Measurements from ENCODE around the gene NEO1. TPM values are rescaled to one million over a fixed set of nuclear protein-coding genes. Genes with fewer than 3 reads are reported as not detected.
A peak's percentile ranks its signal among the peaks of the same experiment; 100 is the strongest.
"Not testable (repeated sequence)": the region's sequence is repeated elsewhere in the genome, so short reads cannot be mapped to it uniquely, and the experiment has no call there.

Gene NEO1
- total RNA-seq, 1 donor from 2014 or later, result 2.2 TPM

DNA sequence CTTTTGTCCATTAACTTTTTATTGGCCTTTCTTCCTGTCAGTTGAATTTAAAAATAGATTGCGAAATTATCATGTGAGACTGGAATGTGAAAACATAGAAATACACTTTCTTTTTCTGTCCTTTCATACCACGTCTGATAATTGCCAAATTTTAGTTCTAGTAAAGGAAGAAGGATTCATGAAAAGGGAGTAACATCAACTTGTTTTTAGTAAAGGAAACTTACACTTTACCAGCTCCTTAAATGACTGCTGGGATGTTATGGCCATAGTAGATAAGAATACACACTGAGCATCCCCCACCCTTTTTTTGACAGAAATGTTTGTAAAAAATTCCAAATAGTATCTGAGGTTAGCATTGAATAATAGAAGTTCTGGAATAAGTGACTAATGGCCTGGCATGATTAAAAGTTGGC, 137.9 kb downstream of the NEO1 start:
- DNase-seq (ENCODE audit: extremely low read depth, low read depth, low spot score), result no peak

GRCh38 chr15:73195166-73195565, 142.9 kb downstream of the NEO1 start:
- DNase-seq (ENCODE audit: extremely low read depth, low read depth, low spot score), result no peak

DNA sequence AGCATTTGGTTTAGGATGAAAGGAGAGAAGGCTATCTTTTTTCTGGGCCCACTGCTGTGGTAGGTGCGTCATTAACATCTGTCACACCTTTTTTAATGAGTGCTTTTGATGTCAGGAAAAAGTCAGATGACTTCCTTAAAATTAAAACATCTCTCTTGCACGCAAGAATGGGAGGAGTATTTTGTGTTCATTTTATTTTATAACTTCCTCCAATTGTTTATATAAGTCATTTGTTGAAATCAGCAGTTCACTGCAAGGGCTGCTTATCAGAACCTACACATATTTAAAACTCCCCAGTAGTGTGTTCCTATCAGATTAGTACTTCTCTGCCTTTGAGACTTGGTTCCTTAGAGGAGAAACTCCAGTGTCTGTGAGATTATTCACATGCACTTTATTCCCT, 143.8 kb downstream of the NEO1 start:
- no peak for DNase-seq (ENCODE audit: extremely low read depth, low read depth, low spot score)

DNA sequence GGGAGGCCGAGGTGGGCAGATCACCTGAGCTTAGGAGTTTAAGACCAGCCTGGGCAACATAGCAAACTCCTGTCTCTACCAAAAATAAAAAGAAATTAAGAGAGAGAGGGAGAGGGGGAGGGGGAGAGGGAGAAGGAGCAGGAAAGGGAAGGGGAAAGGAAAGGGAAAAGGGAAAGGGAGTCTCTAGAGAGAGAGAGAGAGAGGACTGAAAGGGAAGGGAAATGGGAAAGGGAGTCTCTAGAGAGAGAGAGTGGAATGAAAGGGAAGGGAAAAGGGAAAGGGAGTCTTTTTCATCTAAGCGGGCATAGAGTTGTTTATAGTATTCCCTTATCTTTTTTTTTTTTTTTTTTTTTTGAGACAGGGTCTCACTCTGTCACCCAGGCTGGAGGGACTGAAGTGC, 148.1 kb downstream of the NEO1 start:
- DNase-seq (ENCODE audit: extremely low read depth, low read depth, low spot score), result no peak

GRCh38 chr15:73210630-73211029, 158.4 kb downstream of the NEO1 start:
- no peak for DNase-seq (ENCODE audit: extremely low read depth, low read depth, low spot score)

- no peak for DNase-seq (ENCODE audit: extremely low read depth, low read depth, low spot score)
These were observed 160.2 kb downstream of the NEO1 start for GRCh38 chr15:73212424-73212823.

GRCh38 chr15:73221450-73221849, 169.2 kb downstream of the NEO1 start:
- not testable (repeated sequence) for DNase-seq (ENCODE audit: extremely low read depth, low read depth, low spot score)

DNA sequence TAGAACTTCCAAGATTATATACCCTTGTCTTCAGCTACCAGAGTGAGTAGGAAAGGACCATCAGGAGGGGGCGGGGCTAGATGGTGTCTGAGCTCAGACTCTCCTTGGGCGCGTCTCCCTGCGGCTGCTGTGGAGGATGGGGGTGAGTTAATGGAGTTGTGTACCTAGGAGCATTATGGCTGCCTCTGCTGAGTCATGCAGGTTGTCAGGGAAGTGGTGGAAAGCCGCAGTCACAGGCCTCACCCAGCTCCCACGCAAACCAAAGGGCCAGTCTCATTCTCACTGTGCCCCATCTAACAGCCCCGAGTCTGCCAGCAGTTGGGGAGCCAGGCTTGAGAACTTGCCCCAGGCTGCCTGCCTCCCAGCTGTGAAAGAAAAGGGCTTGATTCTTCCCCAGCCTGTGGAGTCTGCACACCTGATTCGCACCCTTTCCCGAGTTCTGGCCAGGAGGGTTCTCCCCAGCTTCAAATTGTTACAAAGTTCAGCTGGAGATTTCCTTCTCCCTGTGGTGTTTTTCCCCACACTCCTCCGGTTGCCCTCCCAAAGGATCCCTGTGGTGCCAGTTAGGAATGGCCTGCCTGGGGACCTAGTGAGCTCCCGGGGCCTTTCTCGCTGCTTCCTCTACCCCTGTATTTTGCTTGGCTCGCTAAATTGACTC, 173.2 kb downstream of the NEO1 start:
- no peak for DNase-seq (ENCODE audit: extremely low read depth, low read depth, low spot score)

GRCh38 chr15:73226093-73226814, 174.0 kb downstream of the NEO1 start:
- DNase-seq (ENCODE audit: extremely low read depth, low read depth, low spot score), result no peak

- no peak for DNase-seq (ENCODE audit: extremely low read depth, low read depth, low spot score)
These were observed 175.3 kb downstream of the NEO1 start for GRCh38 chr15:73227433-73228056.

- DNase-seq (ENCODE audit: extremely low read depth, low read depth, low spot score), result no peak
These were observed 175.9 kb downstream of the NEO1 start for GRCh38 chr15:73228128-73228646.

- DNase-seq (ENCODE audit: extremely low read depth, low read depth, low spot score), result no peak
These were observed 179.6 kb downstream of the NEO1 start for GRCh38 chr15:73231661-73232419.

GRCh38 chr15:73232776-73233175, 180.5 kb downstream of the NEO1 start:
- DNase-seq (ENCODE audit: extremely low read depth, low read depth, low spot score), result no peak

DNA sequence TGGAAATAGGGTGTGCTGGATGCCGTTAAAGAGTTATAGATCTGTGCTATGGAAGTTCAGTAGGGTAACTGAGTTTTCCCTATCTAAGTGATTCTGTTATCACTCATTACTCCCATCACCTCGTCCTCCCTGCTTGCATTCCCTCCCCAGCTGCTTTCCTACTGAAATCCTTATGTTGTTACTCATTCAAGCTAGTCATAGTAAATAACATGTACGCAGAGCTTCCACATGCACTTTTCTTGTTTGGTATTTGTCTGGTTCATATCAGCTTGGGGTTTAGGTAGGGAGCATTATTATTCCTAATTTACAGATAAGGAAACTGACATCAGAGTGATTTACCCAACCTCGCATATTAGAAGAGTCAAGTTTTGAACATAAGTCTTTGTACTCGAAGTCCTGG, 181.4 kb downstream of the NEO1 start:
- no peak for DNase-seq (ENCODE audit: extremely low read depth, low read depth, low spot score)

DNA sequence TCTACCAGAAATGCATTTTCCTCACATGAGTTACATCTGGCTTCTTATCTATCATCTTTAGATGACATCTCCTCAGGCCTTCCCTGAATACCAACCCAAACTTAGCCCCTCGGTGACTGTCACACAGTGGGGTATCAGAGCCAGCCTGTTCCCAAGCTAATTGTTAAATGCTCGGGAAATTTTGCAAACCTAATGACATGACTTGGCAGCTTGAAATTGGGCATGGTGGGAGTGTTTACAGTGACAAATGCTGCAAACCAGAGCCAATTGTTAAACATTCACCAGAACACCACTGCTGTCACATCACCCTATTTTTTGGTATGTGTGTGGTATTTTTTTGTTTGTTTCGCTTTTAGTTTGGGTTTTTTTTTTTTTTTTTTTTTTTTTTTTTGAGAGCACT, 185.6 kb downstream of the NEO1 start:
- DNase-seq (ENCODE audit: extremely low read depth, low read depth, low spot score), result no peak

DNA sequence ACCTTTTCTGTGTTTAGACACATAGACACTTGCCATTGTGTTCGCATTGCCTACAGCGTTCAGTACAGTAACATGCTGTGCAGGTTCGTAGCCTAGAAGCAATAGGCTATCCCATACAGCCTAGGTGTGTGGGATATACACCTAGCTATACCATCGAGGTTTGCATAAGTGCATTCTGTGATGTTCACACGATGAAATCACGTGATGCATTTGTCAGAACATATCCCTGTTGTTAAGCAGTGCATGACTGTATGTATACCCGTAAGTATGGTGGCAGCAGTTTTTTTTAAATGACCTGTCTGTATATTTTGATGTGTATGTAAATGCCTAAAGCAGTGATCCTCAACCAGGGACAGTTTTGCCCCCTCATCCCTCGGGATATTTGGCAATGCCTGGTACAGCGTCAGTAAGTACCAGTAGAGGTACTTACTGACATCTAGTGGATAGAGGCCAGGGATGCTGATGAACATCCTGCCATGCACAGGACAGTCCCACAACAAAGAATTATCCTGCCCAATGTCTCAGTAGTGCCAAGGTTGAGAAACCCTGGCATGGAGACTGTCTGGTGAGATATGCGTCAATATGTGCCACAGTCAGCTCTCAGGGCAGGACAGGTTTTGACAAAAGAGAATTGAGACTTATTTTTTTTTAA, 187.4 kb downstream of the NEO1 start:
- DNase-seq (ENCODE audit: extremely low read depth, low read depth, low spot score), result no peak

- peak; percentile 39 for DNase-seq (ENCODE audit: extremely low read depth, low read depth, low spot score)
These were observed 188.7 kb downstream of the NEO1 start for GRCh38 chr15:73240866-73241499.

GRCh38 chr15:73244333-73244732, 192.1 kb downstream of the NEO1 start:
- DNase-seq (ENCODE audit: extremely low read depth, low read depth, low spot score), result no peak

DNA sequence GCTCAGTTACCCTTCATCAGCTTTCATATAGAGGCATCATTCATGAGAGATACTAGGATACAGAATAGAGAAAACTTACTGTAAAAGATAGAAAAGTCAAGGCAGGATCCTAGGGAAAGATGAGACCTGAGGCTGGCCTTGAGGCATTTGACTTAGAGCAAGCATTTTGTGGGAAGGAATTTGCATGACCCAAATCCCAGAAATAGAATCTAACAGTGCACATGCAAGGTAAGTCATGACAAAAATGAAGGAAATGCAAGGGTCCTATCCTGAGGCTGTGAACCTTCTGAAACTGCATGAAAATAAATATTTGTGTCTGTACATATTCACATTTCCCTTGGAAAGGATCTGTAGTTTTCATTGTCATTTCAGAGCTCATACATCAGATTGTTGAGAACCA, 194.2 kb downstream of the NEO1 start:
- no peak for DNase-seq (ENCODE audit: extremely low read depth, low read depth, low spot score)

DNA sequence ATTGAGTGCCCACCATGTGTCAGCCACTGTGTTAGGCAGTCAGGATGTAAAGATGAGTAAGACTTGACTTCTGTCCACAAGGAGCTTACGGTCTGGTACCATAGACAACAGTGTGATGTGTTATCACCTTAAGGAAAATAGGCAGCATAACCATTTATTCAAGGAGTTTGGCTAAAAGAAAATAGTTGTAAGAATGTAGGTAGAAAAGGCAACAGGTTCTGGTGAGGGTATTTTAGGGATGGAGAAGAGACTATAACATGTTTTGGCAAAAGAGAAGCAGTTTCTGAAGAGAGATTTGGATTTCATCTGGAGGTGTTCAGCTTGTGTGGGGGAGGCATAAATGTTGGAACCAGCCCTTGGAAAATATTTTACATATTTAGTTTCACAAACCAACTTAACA, 194.6 kb downstream of the NEO1 start:
- DNase-seq (ENCODE audit: extremely low read depth, low read depth, low spot score), result no peak
